HL-60/S4 treated with phorbol 12-myristate 13-acetate at 8.2 ng/mL for 4 days and 3 days (cell line): Measurements from ENCODE around the gene OTUB2.

Experiments
- in situ Hi-C: fragments of 300-500 bp; cut with MboI; formaldehyde crosslinking; loops from 2 replicates; pipeline ENCODE4 v1.15.0; 2022; ENCODE audit warnings: low sequenced_read_pairs

OTUB2 gene

GRCh38 chr14:93996130-93996695, 29.9 kb upstream of the OTUB2 start:
- in situ Hi-C loops = no loop called here

- in situ Hi-C loops = no loop called here
These were observed 29.1 kb upstream of the OTUB2 start, which contains the start of gene CCDC197 for GRCh38 chr14:93997082-93997481. CCDC197 (plus strand) TSS chr14:93997301; CDS start chr14:93998132, 831 bp downstream.

- in situ Hi-C loops = no loop called here
These were observed 27.9 kb upstream of the OTUB2 start for GRCh38 chr14:93997916-93998870.

- in situ Hi-C loops = no loop called here
These were observed 27.2 kb upstream of the OTUB2 start for GRCh38 chr14:93998871-93999403.

GRCh38 chr14:93999573-93999972, 26.6 kb upstream of the OTUB2 start:
- in situ Hi-C loops = no loop called here

- in situ Hi-C loops = loop anchor here (10.0 kb wide), 1 partner anchor 65 kb away; no protein-coding TSS in a partner anchor
These were observed 25.9 kb upstream of the OTUB2 start for GRCh38 chr14:94000267-94000666.

- in situ Hi-C loops = loop anchor here (10.0 kb wide), 1 partner anchor 66 kb away; no protein-coding TSS in a partner anchor
These were observed 25.1 kb upstream of the OTUB2 start for GRCh38 chr14:94001016-94001415.

GRCh38 chr14:94001501-94002396, 24.4 kb upstream of the OTUB2 start:
- in situ Hi-C loops = loop anchor here (10.0 kb wide), 1 partner anchor 67 kb away; no protein-coding TSS in a partner anchor

GRCh38 chr14:94003397-94003796, 22.7 kb upstream of the OTUB2 start:
- in situ Hi-C loops = loop anchor here (10.0 kb wide), 1 partner anchor 69 kb away; no protein-coding TSS in a partner anchor

- in situ Hi-C loops = loop anchor here (10.0 kb wide), 1 partner anchor 69 kb away; no protein-coding TSS in a partner anchor
These were observed 22.1 kb upstream of the OTUB2 start for GRCh38 chr14:94004015-94004414.

GRCh38 chr14:94005324-94006073, 20.6 kb upstream of the OTUB2 start:
- in situ Hi-C loops = loop anchor here (10.0 kb wide), 1 partner anchor 71 kb away; no protein-coding TSS in a partner anchor

- in situ Hi-C loops = loop anchor here (10.0 kb wide), 1 partner anchor 73 kb away; no protein-coding TSS in a partner anchor
These were observed 17.9 kb upstream of the OTUB2 start for GRCh38 chr14:94008234-94008633.

- in situ Hi-C loops = loop anchor here (10.0 kb wide), 1 partner anchor 75 kb away; no protein-coding TSS in a partner anchor
These were observed 16.4 kb upstream of the OTUB2 start for GRCh38 chr14:94009767-94010166.

GRCh38 chr14:94010625-94011024, 15.5 kb upstream of the OTUB2 start:
- in situ Hi-C loops = no loop called here

- in situ Hi-C loops = no loop called here
These were observed 14.3 kb upstream of the OTUB2 start for GRCh38 chr14:94011795-94012194.

GRCh38 chr14:94014382-94014781, 11.8 kb upstream of the OTUB2 start:
- in situ Hi-C loops = no loop called here

- in situ Hi-C loops = no loop called here
These were observed 10.9 kb upstream of the OTUB2 start for GRCh38 chr14:94015223-94015622.

GRCh38 chr14:94016446-94016976, 9.6 kb upstream of the OTUB2 start:
- in situ Hi-C loops = no loop called here

GRCh38 chr14:94018308-94018707, 7.8 kb upstream of the OTUB2 start:
- in situ Hi-C loops = no loop called here
